Keratinocyte (primary cell): ENCODE measurements around the gene LEMD1. TPM values are rescaled to one million over a fixed set of nuclear protein-coding genes. Genes with fewer than 3 reads are reported as not detected.

ENCODE experiments used
- DNase-seq: peaks from one replicate; pipeline ENCODE4 v3.0.0-alpha.2; 2011; ENCODE audit warnings: low read depth, missing footprints, low spot score
- FAIRE-seq: peaks from 2 replicates; lab custom pipeline; 2011; peaks lifted over from hg19 to GRCh38; lab: Jason Lieb, UNC
- H2AFZ ChIP-seq: 2 replicates; pipeline ENCODE4 v1.6.0; 2012; ENCODE audit warnings: low read length, control low read depth, inconsistent platforms; ENCODE audit not compliant: control insufficient read depth
- H3K27ac ChIP-seq: 2 replicates; pipeline ENCODE4 v1.5.1; 2011; ENCODE audit warnings: low read length; ENCODE audit not compliant: control insufficient read depth, insufficient read depth
- H3K27me3 ChIP-seq: 3 replicates; pipeline ENCODE4 v1.6.0; 2011; ENCODE audit warnings: low read length; ENCODE audit not compliant: control insufficient read depth, insufficient read depth; ENCODE audit errors: extremely low read depth
- H3K36me3 ChIP-seq, 2 experiments: 2 replicates in 1 of 2; 3 replicates in 1 of 2; pipeline ENCODE4 v1.5.1; 2011; ENCODE audit warnings: low read length in 2 of 2, mild to moderate bottlenecking in 1 of 2; ENCODE audit not compliant: control insufficient read depth in 2 of 2, insufficient read depth in 2 of 2; ENCODE audit errors: extremely low read depth in 1 of 2
- H3K4me1 ChIP-seq: 3 replicates; pipeline ENCODE4 v1.5.1; 2011; ENCODE audit warnings: low read length; ENCODE audit not compliant: control insufficient read depth, insufficient read depth; ENCODE audit errors: extremely low read depth
- H3K4me2 ChIP-seq: 3 replicates; pipeline ENCODE4 v1.6.0; 2011; ENCODE audit warnings: low read depth, low read length; ENCODE audit not compliant: control insufficient read depth, insufficient read depth; ENCODE audit errors: extremely low read depth
- H3K4me3 ChIP-seq, 3 experiments: fragments of 200-600 bp in 1 of 3; sonication (generic) in 1 of 3; 2 replicates in 2 of 3; 3 replicates in 1 of 3; pipeline ENCODE4 v1.5.1; 2011 to 2016; ENCODE audit warnings: low read length in 3 of 3, mild to moderate bottlenecking in 3 of 3, control low read depth in 2 of 3, inconsistent platforms in 1 of 3, low read depth in 1 of 3, mixed read lengths in 1 of 3, mixed run types in 1 of 3, moderate library complexity in 1 of 3; ENCODE audit not compliant: control insufficient read depth in 2 of 3, insufficient read depth in 2 of 3; ENCODE audit errors: extremely low read depth in 1 of 3
- H3K79me2 ChIP-seq: 2 replicates; pipeline ENCODE4 v1.6.0; 2012; ENCODE audit warnings: low read length; ENCODE audit not compliant: control insufficient read depth, insufficient read depth
- H3K9ac ChIP-seq: 3 replicates; pipeline ENCODE4 v1.6.0; 2011; ENCODE audit warnings: low read length; ENCODE audit not compliant: control insufficient read depth, insufficient read depth; ENCODE audit errors: extremely low read depth
- H3K9me1 ChIP-seq: 3 replicates; pipeline ENCODE4 v1.6.0; 2011; ENCODE audit warnings: low read length; ENCODE audit not compliant: control insufficient read depth, insufficient read depth; ENCODE audit errors: extremely low read depth
- H3K9me3 ChIP-seq: 2 replicates; pipeline ENCODE4 v1.5.1; 2012; ENCODE audit warnings: low read depth, low read length; ENCODE audit not compliant: control insufficient read depth
- H4K20me1 ChIP-seq: 3 replicates; pipeline ENCODE4 v1.6.0; 2011; ENCODE audit warnings: low read length; ENCODE audit not compliant: control insufficient read depth, insufficient read depth; ENCODE audit errors: extremely low read depth
- CTCF ChIP-seq, 3 experiments: IDR thresholded peaks in 1 of 3; conservative IDR thresholded peaks in 1 of 3; optimal IDR thresholded peaks in 1 of 3; 2 replicates in 2 of 3; 3 replicates in 1 of 3; pipeline versions ENCODE3 to v1.5.1; 2011; ENCODE audit warnings: low read length in 3 of 3, mild to moderate bottlenecking in 3 of 3, moderate library complexity in 2 of 3, control low read depth in 1 of 3, inconsistent platforms in 1 of 3; ENCODE audit not compliant: insufficient read depth in 2 of 3; ENCODE audit errors: extremely low read depth in 1 of 3
- EZH2 ChIP-seq: IDR thresholded peaks from one replicate; pipeline ENCODE4 v1.6.1; 2012; ENCODE audit warnings: inconsistent platforms, mild to moderate bottlenecking, low read length, moderate library complexity
- dilution Hi-C: fragments of 300-500 bp; cut with MboI; formaldehyde crosslinking; loops from one replicate; pipeline ENCODE4 v1.7.0; 2020; ENCODE audit warnings: low sequenced_read_pairs; ENCODE audit not compliant: extremely low pct_ligation_motif_present
- polyA plus RNA-seq, 5 experiments: library from polyadenylated mRNA; depleted of rRNA in 3 of 5; stranded (reverse) in 3 of 5; stranded (forward) in 1 of 5; unstranded in 1 of 5; fragments of >200 nt; gene quantifications; 1 replicate in 1 of 5; 2 replicates in 3 of 5; 3 replicates in 1 of 5; pipeline versions ENCODE4 v1.2.1 to v1.2.3, GENCODE V29; 2011 to 2012; ENCODE audit warnings: missing spikeins in 2 of 5, low read depth in 1 of 5, low replicate concordance in 1 of 5
- small RNA-seq, 3 experiments: library from RNA; depleted of rRNA; stranded (forward); fragments of <200 nt; gene quantifications; one replicate each; pipeline ENCODE3, GENCODE V24; 2012; ENCODE audit warnings: low read depth in 3 of 3, low replicate concordance in 1 of 3; ENCODE audit not compliant: insufficient read length in 3 of 3

Gene LEMD1
- polyA plus RNA-seq, 1 donor (not counting 4 experiments of a cell fraction or from before 2014, with no cell fraction given) = 1.9 TPM

GRCh38 chr1:205335692-205336091 lies 86.2 kb downstream of the LEMD1 start:
- DNase-seq = no peak
- H3K36me3 ChIP-seq = no peaks in the 10 kb centered on the region
- FAIRE-seq = peak; percentile 13

GRCh38 chr1:205332015-205332791 lies 89.7 kb downstream of the LEMD1 start:
- Histone ChIP-seq H3K9me3 (no peaks in the 10 kb centered on the region), H3K79me2 (no peaks in the 10 kb centered on the region), H3K9ac (no peak overlapping the region), H4K20me1 (no peaks in the 10 kb centered on the region), H3K4me1 (no peaks in the 10 kb centered on the region), H3K27me3 (peaks cover 24% of the 10 kb centered on the region), H3K4me3 (no peak overlapping the region), H3K36me3 (no peaks in the 10 kb centered on the region), H3K4me2 (no peak overlapping the region), H3K9me1 (no peaks in the 10 kb centered on the region), H2AFZ (no peak overlapping the region), H3K27ac (no peak overlapping the region)
- dilution Hi-C loops = no loop called here
- FAIRE-seq (no peak), DNase-seq (no peak)
- no peak for TF ChIP-seq CTCF (optimal IDR thresholded peaks at IDR 0.05 in 1 of 3, IDR thresholded peaks at IDR 0.05 in 1 of 3, conservative IDR thresholded peaks at IDR 0.05 in 1 of 3; ENCODE audit: extremely low read depth in 1 of 3, insufficient read depth in 2 of 3, low read length in 3 of 3)
- TF ChIP-seq EZH2 = no peak

More at GRCh38 chr1:205335692-205336091, 86.2 kb downstream of the LEMD1 start:
- H2AFZ ChIP-seq = no peak overlapping the region
- no peaks in the 10 kb centered on the region for H3K9me1 ChIP-seq
- no peaks in the 10 kb centered on the region for H4K20me1 ChIP-seq
- dilution Hi-C loops = loop anchor here (5.0 kb wide), 1 partner anchor 58 kb away; no protein-coding TSS in a partner anchor
- no peak overlapping the region for H3K4me2 ChIP-seq
- no peaks in the 10 kb centered on the region for H3K4me1 ChIP-seq
- H3K9ac ChIP-seq = no peak overlapping the region
- H3K79me2 ChIP-seq = no peaks in the 10 kb centered on the region
- no peak overlapping the region for H3K4me3 ChIP-seq
- no peaks in the 10 kb centered on the region for H3K9me3 ChIP-seq
- TF ChIP-seq CTCF (optimal IDR thresholded peaks at IDR 0.05 in 1 of 3, IDR thresholded peaks at IDR 0.05 in 1 of 3, conservative IDR thresholded peaks at IDR 0.05 in 1 of 3; ENCODE audit: extremely low read depth in 1 of 3, insufficient read depth in 2 of 3, low read length in 3 of 3) (peak; percentile 95 to 99 (median 99)), EZH2 (no peak)
- peaks cover 13% of the 10 kb centered on the region for H3K27me3 ChIP-seq
- H3K27ac ChIP-seq = no peak overlapping the region

Small RNA genes lying within 50 kb of the gene (small RNA-seq; reads per million reads assigned to genes)
- gene MIR135B (16.8 to 949 (median 663) reads per million in 3 experiments), gene SNRPGP10 (0 reads per million in 3 experiments)

Other genes starting within 250 kb of the LEMD1 start
- 7.0 to 8.8 TPM (median 7.6 TPM) in 3 replicates for gene DSTYK, start 210.4 kb downstream of the LEMD1 start, polyA plus RNA-seq
- 0.60 to 1.8 TPM (median 0.83 TPM) in 3 replicates for gene TMCC2, start 194.1 kb downstream of the LEMD1 start, polyA plus RNA-seq
- gene NUAK2, start 100.3 kb downstream of the LEMD1 start, polyA plus RNA-seq = 2.8 to 5.9 TPM (median 3.9 TPM) in 3 replicates
- not detected in 3 replicates for gene KLHDC8A, start 65.1 kb downstream of the LEMD1 start, polyA plus RNA-seq
- gene BLACAT1, start 34.0 kb upstream of the LEMD1 start, polyA plus RNA-seq = 2.3 to 5.2 TPM (median 4.0 TPM) in 3 replicates
- gene CDK18, start 82.6 kb upstream of the LEMD1 start, polyA plus RNA-seq = 10.9 to 13.1 TPM (median 12.1 TPM) in 3 replicates
- 4.5 to 8.6 TPM (median 7.3 TPM) in 3 replicates for gene ELK4, start 210.0 kb upstream of the LEMD1 start, polyA plus RNA-seq